ENCODE measurements around the gene SLC8A1. TPM values are rescaled to one million over a fixed set of nuclear protein-coding genes. Genes with fewer than 3 reads are reported as not detected.

Gene SLC8A1
- total RNA-seq, 1 donor = 82.9 TPM

DNA sequence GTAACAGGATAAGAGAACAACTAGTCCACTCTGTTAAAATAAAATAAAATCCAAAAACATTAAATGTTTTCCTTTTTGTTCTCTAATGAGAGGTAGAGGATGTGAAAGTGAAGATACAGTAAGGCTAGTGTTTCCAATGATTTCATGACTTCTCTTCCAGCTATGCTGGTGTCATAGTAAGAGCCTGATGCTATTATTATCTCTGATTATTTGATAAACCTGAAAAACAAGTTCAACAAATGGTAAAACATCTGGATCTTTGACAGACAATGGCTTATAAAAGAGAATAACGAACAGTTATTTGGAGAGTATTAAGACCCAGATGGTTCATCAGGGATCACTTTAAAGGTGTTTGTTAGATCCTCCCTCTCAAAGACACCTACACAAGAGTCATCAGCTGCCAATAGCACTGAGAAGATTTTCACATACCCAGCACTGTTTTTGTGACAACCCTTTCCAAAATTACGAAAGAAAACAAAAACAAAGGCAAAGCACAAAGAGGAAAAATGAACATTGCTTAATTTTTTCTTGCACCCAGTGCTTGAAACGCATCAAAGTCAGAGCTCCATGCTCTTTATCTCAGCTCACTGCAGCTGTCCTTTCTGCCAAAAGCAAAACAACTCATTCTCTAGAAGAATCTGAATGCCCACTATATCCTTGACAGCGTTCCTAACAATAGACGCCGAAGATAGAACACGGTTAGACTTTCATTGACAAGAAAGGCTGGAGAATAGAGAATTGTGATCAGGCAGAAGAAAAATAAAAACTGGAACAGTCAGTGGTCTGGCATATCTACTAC is 168.6 kb downstream of the SLC8A1 start:
- Histone ChIP-seq H2AFZ (ENCODE audit: low read length) (no peak overlapping the region), H3K36me3 (ENCODE audit: insufficient read depth, low read length) (no peaks in the 10 kb centered on the region), H3K9me3 (ENCODE audit: low read depth, low read length) (no peaks in the 10 kb centered on the region), H3K4me3 (ENCODE audit: insufficient read depth, low read length) (no peak overlapping the region), H3K27ac (ENCODE audit: low read depth, low read length) (peak overlapping the region; percentile 75), H3K27me3 (ENCODE audit: insufficient read depth, low read length) (no peaks in the 10 kb centered on the region), H3K79me2 (ENCODE audit: insufficient read depth, low read length) (peaks cover 3% of the 10 kb centered on the region), H4K20me1 (ENCODE audit: insufficient read depth, low read length) (no peaks in the 10 kb centered on the region), H3K4me2 (ENCODE audit: insufficient read depth, low read length) (peak overlapping the region; percentile 55), H3K4me1 (ENCODE audit: insufficient read depth, low read length) (peaks cover 74% of the 10 kb centered on the region)
- TF ChIP-seq, protein P1, sequence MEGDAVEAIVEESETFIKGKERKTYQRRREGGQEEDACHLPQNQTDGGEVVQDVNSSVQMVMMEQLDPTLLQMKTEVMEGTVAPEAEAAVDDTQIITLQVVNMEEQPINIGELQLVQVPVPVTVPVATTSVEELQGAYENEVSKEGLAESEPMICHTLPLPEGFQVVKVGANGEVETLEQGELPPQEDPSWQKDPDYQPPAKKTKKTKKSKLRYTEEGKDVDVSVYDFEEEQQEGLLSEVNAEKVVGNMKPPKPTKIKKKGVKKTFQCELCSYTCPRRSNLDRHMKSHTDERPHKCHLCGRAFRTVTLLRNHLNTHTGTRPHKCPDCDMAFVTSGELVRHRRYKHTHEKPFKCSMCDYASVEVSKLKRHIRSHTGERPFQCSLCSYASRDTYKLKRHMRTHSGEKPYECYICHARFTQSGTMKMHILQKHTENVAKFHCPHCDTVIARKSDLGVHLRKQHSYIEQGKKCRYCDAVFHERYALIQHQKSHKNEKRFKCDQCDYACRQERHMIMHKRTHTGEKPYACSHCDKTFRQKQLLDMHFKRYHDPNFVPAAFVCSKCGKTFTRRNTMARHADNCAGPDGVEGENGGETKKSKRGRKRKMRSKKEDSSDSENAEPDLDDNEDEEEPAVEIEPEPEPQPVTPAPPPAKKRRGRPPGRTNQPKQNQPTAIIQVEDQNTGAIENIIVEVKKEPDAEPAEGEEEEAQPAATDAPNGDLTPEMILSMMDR (IDR thresholded peaks at IDR 0.05; ENCODE audit: extremely low read depth, low read depth, low read length) = no peak
- no peak for DNase-seq (ENCODE audit: insufficient read length, low spot score, missing footprints)

- Histone ChIP-seq H3K27me3 (ENCODE audit: insufficient read depth, low read length) (no peaks in the 10 kb centered on the region), H3K4me2 (ENCODE audit: insufficient read depth, low read length) (peak overlapping the region; percentile 55), H3K4me1 (ENCODE audit: insufficient read depth, low read length) (peaks cover 71% of the 10 kb centered on the region), H3K9me3 (ENCODE audit: low read depth, low read length) (no peaks in the 10 kb centered on the region), H3K79me2 (ENCODE audit: insufficient read depth, low read length) (peaks cover 3% of the 10 kb centered on the region), H3K36me3 (ENCODE audit: insufficient read depth, low read length) (no peaks in the 10 kb centered on the region), H3K4me3 (ENCODE audit: insufficient read depth, low read length) (no peak overlapping the region), H4K20me1 (ENCODE audit: insufficient read depth, low read length) (no peaks in the 10 kb centered on the region), H2AFZ (ENCODE audit: low read length) (no peak overlapping the region), H3K27ac (ENCODE audit: low read depth, low read length) (peak overlapping the region; percentile 75)
- TF ChIP-seq, protein P1 (IDR thresholded peaks at IDR 0.05; ENCODE audit: extremely low read depth, low read depth, low read length) = no peak
- no peak for DNase-seq (ENCODE audit: insufficient read length, low spot score, missing footprints)
Measured at GRCh38 chr2:40282428-40282827, 169.5 kb downstream of the SLC8A1 start.

GRCh38 chr2:40281021-40281940 is 170.6 kb downstream of the SLC8A1 start:
- Histone ChIP-seq H3K36me3 (ENCODE audit: insufficient read depth, low read length) (no peaks in the 10 kb centered on the region), H3K4me3 (ENCODE audit: insufficient read depth, low read length) (peak overlapping the region; percentile 9), H3K27me3 (ENCODE audit: insufficient read depth, low read length) (no peaks in the 10 kb centered on the region), H2AFZ (ENCODE audit: low read length) (peak overlapping the region; percentile 46), H3K79me2 (ENCODE audit: insufficient read depth, low read length) (peaks cover 3% of the 10 kb centered on the region), H3K4me1 (ENCODE audit: insufficient read depth, low read length) (peaks cover 66% of the 10 kb centered on the region), H3K27ac (ENCODE audit: low read depth, low read length) (peak overlapping the region; percentile 75), H3K9me3 (ENCODE audit: low read depth, low read length) (no peaks in the 10 kb centered on the region), H3K4me2 (ENCODE audit: insufficient read depth, low read length) (peak overlapping the region; percentile 55), H4K20me1 (ENCODE audit: insufficient read depth, low read length) (no peaks in the 10 kb centered on the region)
- TF ChIP-seq, protein P1 (IDR thresholded peaks at IDR 0.05; ENCODE audit: extremely low read depth, low read depth, low read length) = no peak
- no peak for DNase-seq (ENCODE audit: insufficient read length, low spot score, missing footprints)

DNA sequence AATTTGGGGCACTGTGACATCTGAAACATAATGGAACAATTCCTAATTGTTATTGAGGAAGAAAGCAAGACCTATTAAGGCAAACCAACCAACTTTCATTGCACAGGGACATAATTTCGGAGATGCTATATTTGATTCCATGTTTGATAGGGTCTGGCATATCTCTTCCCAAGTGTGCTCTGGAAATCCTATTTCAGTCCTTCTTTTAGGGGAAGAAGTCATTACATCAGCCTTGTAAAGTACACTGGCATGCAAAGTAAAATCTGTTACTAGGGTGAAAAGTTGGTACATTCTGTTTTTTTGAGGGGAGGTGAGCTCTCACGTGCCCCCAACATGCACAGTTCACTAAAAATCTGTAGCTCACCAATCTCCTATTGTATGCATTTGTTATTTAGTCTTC is 172.4 kb downstream of the SLC8A1 start:
- peak overlapping the region; percentile 68 for H3K27ac ChIP-seq (ENCODE audit: low read depth, low read length)
- H3K36me3 ChIP-seq (ENCODE audit: insufficient read depth, low read length) = no peaks in the 10 kb centered on the region
- H3K79me2 ChIP-seq (ENCODE audit: insufficient read depth, low read length) = peaks cover 3% of the 10 kb centered on the region
- peaks cover 55% of the 10 kb centered on the region for H3K4me1 ChIP-seq (ENCODE audit: insufficient read depth, low read length)
- peak overlapping the region; percentile 60 for H3K4me3 ChIP-seq (ENCODE audit: insufficient read depth, low read length)
- TF ChIP-seq, protein P1 (IDR thresholded peaks at IDR 0.05; ENCODE audit: extremely low read depth, low read depth, low read length) = no peak
- H2AFZ ChIP-seq (ENCODE audit: low read length) = peak overlapping the region; percentile 35
- H3K9me3 ChIP-seq (ENCODE audit: low read depth, low read length) = no peaks in the 10 kb centered on the region
- H4K20me1 ChIP-seq (ENCODE audit: insufficient read depth, low read length) = no peaks in the 10 kb centered on the region
- no peaks in the 10 kb centered on the region for H3K27me3 ChIP-seq (ENCODE audit: insufficient read depth, low read length)
- no peak for DNase-seq (ENCODE audit: insufficient read length, low spot score, missing footprints)
- peak overlapping the region; percentile 90 for H3K4me2 ChIP-seq (ENCODE audit: insufficient read depth, low read length)

Measured in osteoblast (primary cell).